Psoas muscle (tissue), 8 donors: ENCODE measurements around the gene DNAH10. TPM values are rescaled to one million over a fixed set of nuclear protein-coding genes. Genes with fewer than 3 reads are reported as not detected.

ENCODE experiments used
- ATAC-seq, 4 donors: fragments of 200-7000 bp; cut with Tn5 transposase; one replicate each; pipeline ENCODE4 v1.9.1; 2020; ENCODE audit warnings: moderate library complexity in 3 of 4, mild to moderate bottlenecking in 2 of 4
- DNase-seq, 2 donors: peaks; one replicate each; pipeline ENCODE4 v3.0.0-alpha.2; 2020
- H3K27ac ChIP-seq: fragments of 200-600 bp; one replicate; pipeline ENCODE4 v1.8.0; 2022
- H3K27me3 ChIP-seq, 3 donors: fragments of 200-600 bp in 1 of 3; one replicate each; pipeline versions ENCODE4 v1.6.1 to v1.8.0; 2013 to 2022; ENCODE audit warnings: low read length in 2 of 3, mild to moderate bottlenecking in 2 of 3, moderate library complexity in 1 of 3; ENCODE audit not compliant: insufficient read depth in 3 of 3
- H3K36me3 ChIP-seq, 2 donors: fragments of 200-600 bp in 1 of 2; one replicate each; pipeline versions ENCODE4 v1.6.1 to v1.8.0; 2013 to 2022; ENCODE audit warnings: low read depth in 1 of 2, mild to moderate bottlenecking in 1 of 2, moderate library complexity in 1 of 2; ENCODE audit not compliant: insufficient read depth in 1 of 2
- H3K4me1 ChIP-seq: fragments of 200-600 bp; one replicate; pipeline ENCODE4 v1.8.0; 2022
- H3K4me3 ChIP-seq: fragments of 200-600 bp; one replicate; pipeline ENCODE4 v1.8.0; 2022; ENCODE audit warnings: mild to moderate bottlenecking
- H3K9me3 ChIP-seq: fragments of 200-600 bp; one replicate; pipeline ENCODE4 v1.8.0; 2022
- WGBS, 3 donors: extraction: QIAGEN DNeasy Blood & Tissue Kit; methylation state at CpG; one replicate each; pipeline versions ENCODE4 v1.1.6 to v1.1.7; 2013; 5-methylcytosine and 5-hydroxymethylcytosine counted together
- intact Hi-C, 2 donors: fragments of 100-400 bp; cut with DNase I; formaldehyde crosslinking; loops; one replicate each; pipeline versions ENCODE4 v1.11.0 to v1.14.2; 2022
- polyA plus RNA-seq, 3 donors: library from polyadenylated mRNA; stranded (reverse); fragments of 200-250 nt; gene quantifications; one replicate each; pipeline ENCODE4 v1.2.3, GENCODE V29; 2013
- total RNA-seq, 4 donors: library from RNA; stranded (reverse); fragmentation: NEBNext Ultra II Directional in 2 of 4; extraction: Animal tissue kit (Norgen Biotek cat#: 25700) in 2 of 4; gene quantifications; one replicate each; pipeline versions ENCODE4 v1.2.1 to v1.2.4, GENCODE V29; 2021 to 2023
- TF ChIP-seq, protein P1 (sequence below): fragments of 200-600 bp; IDR thresholded peaks from one replicate; pipeline ENCODE4 v1.8.0; 2022; ENCODE audit warnings: antibody characterized with exemption
- donor health status: healthy with polysubstance abuse.
- donor health status: DM: no; HTN: no; CAD: no; lungs with moderate emphysema.
- donor health status: Bipolar disorder and iron deficiency.
- donor health status: healthy.
- donor health status: DM: yes; HTN: yes; CAD: no.
- donor health status: DM: no; HTN: no; CAD: no.
- donor health status: DM: no; HTN: no; CAD: no.
- donor health status: DM: yes; HTN: yes; CAD: no.

DNAH10 gene
- total and polyA plus RNA-seq, 7 donors, result 0.01 to 0.84 (median 0.24) TPM; not detected in 1

DNA sequence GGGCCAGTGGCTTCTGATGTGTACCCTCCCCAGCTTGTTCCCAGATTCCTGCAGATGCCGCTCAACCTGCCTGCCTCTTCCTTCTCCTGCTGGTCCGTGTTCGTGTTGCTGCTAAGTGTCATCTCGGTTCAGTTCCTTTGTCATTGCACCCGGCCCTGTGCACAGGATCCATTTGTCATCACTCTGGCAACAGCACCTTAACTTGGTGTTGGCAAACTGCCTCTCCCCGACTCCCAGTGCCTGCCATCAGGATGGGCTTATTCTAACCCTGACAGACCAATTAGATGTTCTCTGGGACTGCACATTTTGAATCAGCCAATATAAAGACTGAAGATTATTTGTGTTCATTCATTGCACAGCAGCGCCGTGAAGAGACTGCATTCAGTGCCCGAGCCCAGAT is 137.3 kb downstream of the DNAH10 start:
- no peak for ATAC-seq
- WGBS, 3 donors, result 82 to 87% (median 84%) methylated on average over 9 of the region's 9 CpGs

DNA sequence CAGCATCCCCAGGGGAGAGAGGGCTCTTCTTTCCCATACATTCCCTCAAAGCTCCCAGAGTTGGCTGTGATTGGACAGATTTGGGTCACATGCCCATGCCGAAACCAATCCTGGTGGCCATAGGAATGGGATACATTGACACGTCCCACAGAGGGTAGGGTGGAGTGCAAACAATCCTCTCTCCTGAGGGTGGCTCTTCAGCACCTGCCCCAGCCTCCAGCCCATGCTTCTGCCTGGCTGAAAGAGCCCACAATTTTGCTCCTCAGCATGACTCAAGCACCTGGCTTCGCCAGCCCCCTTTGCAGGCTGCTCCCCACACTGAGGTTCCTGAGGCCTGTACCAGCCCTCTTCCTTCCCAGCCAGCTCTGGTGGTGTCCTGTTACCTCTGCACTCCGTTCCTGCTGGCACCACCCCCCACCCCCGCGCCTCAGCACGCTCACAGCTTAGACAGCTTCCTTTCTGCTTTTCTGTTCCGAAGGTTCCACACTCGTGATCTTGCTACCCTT is 138.8 kb downstream of the DNAH10 start:
- Histone ChIP-seq H3K27me3 (peaks cover 0 to 4% (median 2%) of the 10 kb centered on the region in 3 donors), H3K36me3 (no peaks in the 10 kb centered on the region), H3K4me1 (no peaks in the 10 kb centered on the region), H3K9me3 (no peaks in the 10 kb centered on the region), H3K27ac (no peak overlapping the region), H3K4me3 (no peak overlapping the region)
- TF ChIP-seq, protein P1, sequence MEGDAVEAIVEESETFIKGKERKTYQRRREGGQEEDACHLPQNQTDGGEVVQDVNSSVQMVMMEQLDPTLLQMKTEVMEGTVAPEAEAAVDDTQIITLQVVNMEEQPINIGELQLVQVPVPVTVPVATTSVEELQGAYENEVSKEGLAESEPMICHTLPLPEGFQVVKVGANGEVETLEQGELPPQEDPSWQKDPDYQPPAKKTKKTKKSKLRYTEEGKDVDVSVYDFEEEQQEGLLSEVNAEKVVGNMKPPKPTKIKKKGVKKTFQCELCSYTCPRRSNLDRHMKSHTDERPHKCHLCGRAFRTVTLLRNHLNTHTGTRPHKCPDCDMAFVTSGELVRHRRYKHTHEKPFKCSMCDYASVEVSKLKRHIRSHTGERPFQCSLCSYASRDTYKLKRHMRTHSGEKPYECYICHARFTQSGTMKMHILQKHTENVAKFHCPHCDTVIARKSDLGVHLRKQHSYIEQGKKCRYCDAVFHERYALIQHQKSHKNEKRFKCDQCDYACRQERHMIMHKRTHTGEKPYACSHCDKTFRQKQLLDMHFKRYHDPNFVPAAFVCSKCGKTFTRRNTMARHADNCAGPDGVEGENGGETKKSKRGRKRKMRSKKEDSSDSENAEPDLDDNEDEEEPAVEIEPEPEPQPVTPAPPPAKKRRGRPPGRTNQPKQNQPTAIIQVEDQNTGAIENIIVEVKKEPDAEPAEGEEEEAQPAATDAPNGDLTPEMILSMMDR, result no peak
- ATAC-seq (no peak), DNase-seq (no peak)
- 30 to 35% (median 34%) methylated on average over 9 of the region's 9 CpGs for WGBS, 3 donors
- intact Hi-C loops, result no loop called here

More for the DNA sequence above, 137.3 kb downstream of the DNAH10 start:
- intact Hi-C loops, result no loop called here
- TF ChIP-seq, protein P1, result no peak
- Histone ChIP-seq H3K36me3 (no peaks in the 10 kb centered on the region), H3K4me1 (no peaks in the 10 kb centered on the region), H3K4me3 (no peak overlapping the region), H3K9me3 (no peaks in the 10 kb centered on the region), H3K27ac (no peak overlapping the region), H3K27me3 (peaks cover 0 to 4% (median 4%) of the 10 kb centered on the region in 3 donors)
- no peak for DNase-seq

DNA sequence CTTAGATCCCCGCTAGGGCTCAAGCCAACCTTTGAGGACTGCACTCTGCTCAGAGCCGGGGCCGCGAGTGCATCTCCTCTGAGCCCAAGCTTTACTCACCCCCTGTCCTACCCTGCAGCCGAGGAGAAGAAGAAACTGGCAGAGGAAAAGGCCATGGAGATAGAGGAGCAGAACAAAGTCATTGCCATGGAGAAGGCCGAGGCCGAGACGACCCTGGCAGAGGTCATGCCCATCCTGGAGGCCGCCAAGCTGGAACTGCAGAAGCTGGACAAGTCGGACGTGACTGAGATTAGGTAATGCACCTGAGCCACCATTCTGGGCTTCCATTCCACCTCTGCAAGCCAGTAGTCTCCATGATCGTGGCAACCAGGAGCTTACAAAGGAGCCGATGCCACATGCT is 140.7 kb downstream of the DNAH10 start:
- Histone ChIP-seq H3K4me3 (no peak overlapping the region), H3K27ac (no peak overlapping the region), H3K9me3 (no peaks in the 10 kb centered on the region), H3K27me3 (peaks cover 0 to 4% (median 2%) of the 10 kb centered on the region in 3 donors), H3K4me1 (no peaks in the 10 kb centered on the region), H3K36me3 (no peaks in the 10 kb centered on the region)
- WGBS, 3 donors, result 91 to 97% (median 94%) methylated on average over 13 of the region's 13 CpGs
- intact Hi-C loops, result no loop called here
- DNase-seq (no peak), ATAC-seq (no peak)
- TF ChIP-seq, protein P1, result no peak

DNA sequence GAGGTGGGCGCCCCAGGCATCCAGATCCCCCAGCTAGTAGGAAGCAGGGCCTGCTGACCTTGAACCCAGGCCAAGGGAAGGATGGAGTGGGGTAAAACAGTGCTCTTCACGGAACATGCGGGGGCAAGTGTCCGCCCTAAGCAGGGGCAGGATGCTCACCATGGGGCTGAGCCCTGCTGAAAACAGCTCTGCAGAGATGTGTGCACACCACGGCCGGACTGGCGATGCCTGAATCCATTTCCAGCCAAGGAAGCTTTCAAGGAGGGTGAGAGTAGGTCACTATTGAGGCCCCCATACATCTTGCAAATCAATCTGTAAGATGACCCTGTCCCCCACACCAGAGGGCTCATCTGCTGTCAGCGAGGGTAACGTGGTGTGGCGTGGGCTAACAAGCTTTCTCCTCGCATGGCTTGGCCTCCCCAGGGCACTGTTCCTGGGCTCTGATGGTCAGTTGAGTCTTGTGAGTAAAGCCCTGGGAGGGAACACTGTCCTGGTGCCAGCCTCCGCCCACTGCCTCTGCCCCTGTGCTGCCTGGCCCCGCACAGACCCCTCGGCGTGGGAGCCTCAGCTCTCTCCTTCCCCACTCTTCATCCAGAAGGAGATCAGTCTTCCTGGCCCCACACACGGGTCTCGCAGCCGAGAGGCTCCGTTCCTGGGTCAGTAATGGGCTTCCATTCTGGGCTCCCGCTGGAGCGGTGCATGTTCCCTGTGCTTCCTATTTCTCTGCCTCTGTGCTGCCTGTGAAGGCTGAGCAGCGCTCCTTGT is 141.4 kb downstream of the DNAH10 start:
- intact Hi-C loops, result loop anchor here (2.0 kb wide), 1 partner anchor 81 kb away; no protein-coding TSS in a partner anchor
- TF ChIP-seq, protein P1, result no peak
- 74 to 76% (median 75%) methylated on average over 22 of the region's 22 CpGs for WGBS, 3 donors
- DNase-seq (no peak), ATAC-seq (no peak)
- Histone ChIP-seq H3K9me3 (no peaks in the 10 kb centered on the region), H3K27ac (no peak overlapping the region), H3K4me1 (no peaks in the 10 kb centered on the region), H3K36me3 (no peaks in the 10 kb centered on the region), H3K4me3 (no peak overlapping the region), H3K27me3 (peaks cover 0 to 2% (median 0%) of the 10 kb centered on the region in 3 donors)
